HepG2 (cell line): Measurements from ENCODE around the gene CLUH. TPM values are rescaled to one million over a fixed set of nuclear protein-coding genes. Genes with fewer than 3 reads are reported as not detected.

Experiments used
- FOXP1 ChIP-seq, 2 experiments: fragments of 450-650 bp in 1 of 2; IDR thresholded peaks; 2 replicates each; pipeline ENCODE4 v1.6.1; 2017 to 2018; ENCODE audit warnings: antibody characterized with exemption in 1 of 2
- HMG20A ChIP-seq: IDR thresholded peaks from 2 replicates; pipeline ENCODE4 v1.6.1; 2016; ENCODE audit warnings: borderline replicate concordance
- MED13 ChIP-seq: sonication (generic); formaldehyde crosslinking; IDR thresholded peaks from 2 replicates; pipeline ENCODE4 v1.5.0; 2020; ENCODE audit warnings: missing genetic modification reagents
- MTA3 ChIP-seq: sonication (generic); formaldehyde crosslinking; IDR thresholded peaks from 2 replicates; pipeline ENCODE4 v1.4.0; 2020; ENCODE audit warnings: missing genetic modification reagents
- NAIF1 ChIP-seq: sonication (generic); formaldehyde crosslinking; IDR thresholded peaks from 2 replicates; pipeline ENCODE4 v1.5.0; 2020; ENCODE audit warnings: mild to moderate bottlenecking, missing genetic modification reagents, borderline replicate concordance
- PAWR ChIP-seq: sonication (generic); formaldehyde crosslinking; IDR thresholded peaks from 2 replicates; pipeline ENCODE4 v1.4.0; 2020; ENCODE audit warnings: missing genetic modification reagents, mild to moderate bottlenecking, borderline replicate concordance
- PCBP1 ChIP-seq: fragments of 200-400 bp; formaldehyde crosslinking; IDR thresholded peaks from 2 replicates; pipeline ENCODE4 v1.6.1; 2017; ENCODE audit warnings: mild to moderate bottlenecking, low read depth, low read length, borderline replicate concordance
- SKI ChIP-seq: fragments of 450-650 bp; IDR thresholded peaks from one replicate; pipeline ENCODE4 v1.6.1; 2018; ENCODE audit warnings: mild to moderate bottlenecking; ENCODE audit not compliant: partially characterized antibody
- SMARCE1 ChIP-seq: fragments of 450-650 bp; IDR thresholded peaks from 2 replicates; pipeline ENCODE4 v1.6.1; 2017; ENCODE audit warnings: borderline replicate concordance
- TBX3 ChIP-seq: fragments of 450-650 bp; IDR thresholded peaks from 2 replicates; pipeline ENCODE4 v1.6.1; 2017; ENCODE audit warnings: antibody characterized with exemption, mild to moderate bottlenecking, inconsistent platforms, borderline replicate concordance
- THAP9 ChIP-seq: sonication (generic); formaldehyde crosslinking; IDR thresholded peaks from 2 replicates; pipeline ENCODE4; 2020; ENCODE audit warnings: missing genetic modification reagents, mild to moderate bottlenecking, borderline replicate concordance
- ZBTB10 ChIP-seq: sonication (generic); formaldehyde crosslinking; IDR thresholded peaks from 2 replicates; pipeline ENCODE4 v1.4.0; 2020; ENCODE audit warnings: missing genetic modification reagents, borderline replicate concordance
- ZFP41 ChIP-seq: sonication (generic); formaldehyde crosslinking; IDR thresholded peaks from 2 replicates; pipeline ENCODE4 v1.4.0; 2020; ENCODE audit warnings: mild to moderate bottlenecking, missing genetic modification reagents, borderline replicate concordance
- ZFP82 ChIP-seq: sonication (generic); formaldehyde crosslinking; IDR thresholded peaks from 2 replicates; pipeline ENCODE4 v1.5.1; 2020; ENCODE audit warnings: mild to moderate bottlenecking, missing genetic modification reagents, borderline replicate concordance
- ZNF484 ChIP-seq: sonication (generic); formaldehyde crosslinking; IDR thresholded peaks from 2 replicates; pipeline ENCODE4 v1.5.1; 2020; ENCODE audit warnings: mild to moderate bottlenecking, low read depth, missing genetic modification reagents, borderline replicate concordance
- ZNF660 ChIP-seq: sonication (generic); formaldehyde crosslinking; IDR thresholded peaks from 2 replicates; pipeline ENCODE4 v1.5.1; 2020; ENCODE audit warnings: mild to moderate bottlenecking, low read depth, missing genetic modification reagents, borderline replicate concordance
- ZNF800 ChIP-seq: sonication (generic); formaldehyde crosslinking; IDR thresholded peaks from 2 replicates; pipeline ENCODE4 v1.4.0; 2020; ENCODE audit warnings: missing genetic modification reagents
- polyA plus RNA-seq, 8 experiments: library from polyadenylated mRNA; depleted of rRNA in 3 of 8; stranded (reverse) in 7 of 8; unstranded in 1 of 8; fragments of >200 nt; fragmentation: Illumina TruSeq in 4 of 8; extraction: Trizol in 4 of 8; gene quantifications; 2 replicates each; pipeline versions ENCODE4 v1.2.1 to v1.2.3, GENCODE V29; 2011 to 2016; ENCODE audit warnings: low read depth in 4 of 8, missing spikeins in 1 of 8, mixed read lengths in 1 of 8; ENCODE audit not compliant: insufficient read depth in 1 of 8
- total RNA-seq, 5 experiments: library from RNA; depleted of rRNA; stranded (reverse); fragments of >200 nt; fragmentation: Illumina TruSeq; extraction: Trizol; gene quantifications; 2 replicates each; pipeline ENCODE4 v1.2.3, GENCODE V29; 2016; ENCODE audit warnings: low read depth in 1 of 5
- TF ChIP-seq, protein P1 (sequence below): IDR thresholded peaks from 2 replicates; pipeline ENCODE4 v1.6.1; 2016
- TF ChIP-seq, protein P2 (sequence below): IDR thresholded peaks from 2 replicates; pipeline ENCODE4 v1.6.1; 2016; ENCODE audit warnings: missing genetic modification reagents, missing compliant biosample characterization

Gene CLUH
- total and polyA plus RNA-seq, 2 of the 13 experiments (the other 11 are each of a cell fraction or from before 2014, with no cell fraction given): 30.9 to 60.5 TPM

- TF ChIP-seq PAWR (CRISPR knock-in tag) (no peak), MTA3 (no peak), ZNF800 (CRISPR knock-in tag) (no peak), HMG20A (no peak), ZNF484 (CRISPR knock-in tag) (no peak; the same call in 1 of the 2 replicates), PCBP1 (no peak), FOXP1 (IDR thresholded peaks at IDR 0.05) (no peak), FOXP1 (CRISPR knock-in tag; IDR thresholded peaks at IDR 0.05) (no peak), MED13 (CRISPR knock-in tag) (peak; percentile 75; the same call in 1 of the 2 replicates), SKI (no peak), TBX3 (no peak), ZNF660 (CRISPR knock-in tag) (no peak), ZFP82 (CRISPR knock-in tag) (peak; percentile 20; the same call in 1 of the 2 replicates), THAP9 (CRISPR knock-in tag) (no peak), SMARCE1 (no peak), ZFP41 (CRISPR knock-in tag) (no peak), ZBTB10 (no peak), NAIF1 (CRISPR knock-in tag) (no peak)
- TF ChIP-seq, protein P1, sequence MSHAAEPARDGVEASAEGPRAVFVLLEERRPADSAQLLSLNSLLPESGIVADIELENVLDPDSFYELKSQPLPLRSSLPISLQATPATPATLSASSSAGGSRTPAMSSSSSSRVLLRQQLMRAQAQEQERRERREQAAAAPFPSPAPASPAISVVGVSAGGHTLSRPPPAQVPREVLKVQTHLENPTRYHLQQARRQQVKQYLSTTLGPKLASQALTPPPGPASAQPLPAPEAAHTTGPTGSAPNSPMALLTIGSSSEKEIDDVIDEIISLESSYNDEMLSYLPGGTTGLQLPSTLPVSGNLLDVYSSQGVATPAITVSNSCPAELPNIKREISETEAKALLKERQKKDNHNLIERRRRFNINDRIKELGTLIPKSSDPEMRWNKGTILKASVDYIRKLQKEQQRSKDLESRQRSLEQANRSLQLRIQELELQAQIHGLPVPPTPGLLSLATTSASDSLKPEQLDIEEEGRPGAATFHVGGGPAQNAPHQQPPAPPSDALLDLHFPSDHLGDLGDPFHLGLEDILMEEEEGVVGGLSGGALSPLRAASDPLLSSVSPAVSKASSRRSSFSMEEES (CRISPR knock-in tag): 0 out of 2 replicates have a peak, but pooled peaks have one; percentile 33
- TF ChIP-seq, protein P2, sequence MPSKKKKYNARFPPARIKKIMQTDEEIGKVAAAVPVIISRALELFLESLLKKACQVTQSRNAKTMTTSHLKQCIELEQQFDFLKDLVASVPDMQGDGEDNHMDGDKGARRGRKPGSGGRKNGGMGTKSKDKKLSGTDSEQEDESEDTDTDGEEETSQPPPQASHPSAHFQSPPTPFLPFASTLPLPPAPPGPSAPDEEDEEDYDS (CRISPR knock-in tag): peak; percentile 70
Observed at GRCh38 chr17:2710803-2711607, 559 bp downstream of the CLUH start (continued).
